ENCODE measurements around the gene TMED8.
"Not testable (repeated sequence)": the region's sequence is repeated elsewhere in the genome, so short reads cannot be mapped to it uniquely, and the experiment has no call there.

TMED8 gene

GRCh38 chr14:77320238-77320935, 56.5 kb downstream of the TMED8 start, which contains the start of gene POMT2:
TSS of gene POMT2 (minus strand) at chr14:77320883. CDS start at chr14:77320681, 202 bp downstream.
- DNase-seq: peak; percentile 92

- DNase-seq: peak; percentile 19
Measured at GRCh38 chr14:77319422-77319821, 57.5 kb downstream of the TMED8 start.

- not testable (repeated sequence) for DNase-seq
Measured at GRCh38 chr14:77318756-77319155, 58.1 kb downstream of the TMED8 start.

- peak; percentile 60 for DNase-seq
Measured at GRCh38 chr14:77318006-77318553, 58.8 kb downstream of the TMED8 start.

- DNase-seq: no peak
Measured at GRCh38 chr14:77316872-77317301, 60.0 kb downstream of the TMED8 start.

- no peak for DNase-seq
Measured at GRCh38 chr14:77316195-77316505, 60.7 kb downstream of the TMED8 start.

- DNase-seq: peak; percentile 40
Measured at GRCh38 chr14:77314539-77315457, 62.1 kb downstream of the TMED8 start.

- peak; percentile 43 for DNase-seq
Measured at GRCh38 chr14:77314043-77314442, 62.9 kb downstream of the TMED8 start.

- no peak for DNase-seq
Measured at GRCh38 chr14:77313371-77313770, 63.5 kb downstream of the TMED8 start.

- no peak for DNase-seq
Measured at GRCh38 chr14:77311217-77311616, 65.7 kb downstream of the TMED8 start.

GRCh38 chr14:77310026-77310425, 66.9 kb downstream of the TMED8 start:
- DNase-seq: no peak

GRCh38 chr14:77309131-77309530, 67.8 kb downstream of the TMED8 start:
- DNase-seq: no peak

- peak; percentile 79 for DNase-seq
Measured at GRCh38 chr14:77306851-77307496, 69.9 kb downstream of the TMED8 start.

- DNase-seq: peak; percentile 87
Measured at GRCh38 chr14:77306416-77306815, 70.5 kb downstream of the TMED8 start.

GRCh38 chr14:77305696-77306095, 71.2 kb downstream of the TMED8 start:
- DNase-seq: peak; percentile 61

GRCh38 chr14:77303417-77304156, 73.3 kb downstream of the TMED8 start:
- DNase-seq: peak; percentile 62

GRCh38 chr14:77302926-77303325, 74.0 kb downstream of the TMED8 start:
- DNase-seq: no peak

- DNase-seq: peak; percentile 91
Measured at GRCh38 chr14:77301103-77301502, 75.8 kb downstream of the TMED8 start.

GRCh38 chr14:77299771-77300170, 77.1 kb downstream of the TMED8 start:
- no peak for DNase-seq

GRCh38 chr14:77296906-77297305, 80.0 kb downstream of the TMED8 start:
- DNase-seq: no peak

GRCh38 chr14:77296155-77296554, 80.7 kb downstream of the TMED8 start:
- no peak for DNase-seq

- DNase-seq: no peak
Measured at GRCh38 chr14:77290705-77291104, 86.2 kb downstream of the TMED8 start.

Data from midbrain (tissue), 1 donor.